GM19351 (cell line): ENCODE measurements around the gene CHMP2A.

Experiments used
- ATAC-seq: cut with Tn5 transposase; IDR thresholded peaks from one replicate; pipeline ENCODE4 v1.9.1; 2021; ENCODE audit warnings: mild to moderate bottlenecking, moderate library complexity; ENCODE audit not compliant: unreplicated experiment

Gene CHMP2A

GRCh38 chr19:58556622-58557220, 1.8 kb upstream of the CHMP2A start:
- ATAC-seq, result no peak

- no peak for ATAC-seq
Observed at GRCh38 chr19:58555920-58556621, 1.2 kb upstream of the CHMP2A start.

GRCh38 chr19:58555369-58555885, 522 bp upstream of the CHMP2A start:
- ATAC-seq, result no peak

- ATAC-seq, result no peak
Observed at GRCh38 chr19:58553799-58554493, 959 bp downstream of the CHMP2A start.

GRCh38 chr19:58552655-58553054, 2.2 kb downstream of the CHMP2A start:
- ATAC-seq, result no peak

GRCh38 chr19:58551577-58552471, 3.1 kb downstream of the CHMP2A start:
- no peak for ATAC-seq

GRCh38 chr19:58551123-58551497, 3.8 kb downstream of the CHMP2A start:
- no peak for ATAC-seq

- ATAC-seq, result no peak
Observed at GRCh38 chr19:58550362-58551122, 4.4 kb downstream of the CHMP2A start.

- ATAC-seq, result no peak
Observed at GRCh38 chr19:58549664-58550361, 5.1 kb downstream of the CHMP2A start.

GRCh38 chr19:58548859-58549663, 5.8 kb downstream of the CHMP2A start:
- no peak for ATAC-seq

GRCh38 chr19:58547323-58548312, 7.3 kb downstream of the CHMP2A start:
- no peak for ATAC-seq

- no peak for ATAC-seq
Observed at GRCh38 chr19:58546019-58546530, 8.8 kb downstream of the CHMP2A start.

- ATAC-seq, result no peak
Observed at GRCh38 chr19:58545286-58546018, 9.5 kb downstream of the CHMP2A start.

GRCh38 chr19:58544591-58545285, 10.2 kb downstream of the CHMP2A start:
- ATAC-seq, result peak; percentile 42

- ATAC-seq, result peak; percentile 86
Observed at GRCh38 chr19:58543826-58544590, 10.9 kb downstream of the CHMP2A start, which contains the start of gene TRIM28. Gene TRIM28, plus strand, starts transcription at chr19:58544064. Its CDS starts 694 bp downstream, at chr19:58544758.
